HG02852 (cell line): Measurements from ENCODE around the gene MAGEA6.
"Not testable (repeated sequence)": the region's sequence is repeated elsewhere in the genome, so short reads cannot be mapped to it uniquely, and the experiment has no call there.

ENCODE experiments used
- ATAC-seq: cut with Tn5 transposase; IDR thresholded peaks from one replicate; pipeline ENCODE4 v1.9.1; 2021; ENCODE audit warnings: mild to moderate bottlenecking, moderate library complexity; ENCODE audit not compliant: unreplicated experiment

MAGEA6 gene, protein sequence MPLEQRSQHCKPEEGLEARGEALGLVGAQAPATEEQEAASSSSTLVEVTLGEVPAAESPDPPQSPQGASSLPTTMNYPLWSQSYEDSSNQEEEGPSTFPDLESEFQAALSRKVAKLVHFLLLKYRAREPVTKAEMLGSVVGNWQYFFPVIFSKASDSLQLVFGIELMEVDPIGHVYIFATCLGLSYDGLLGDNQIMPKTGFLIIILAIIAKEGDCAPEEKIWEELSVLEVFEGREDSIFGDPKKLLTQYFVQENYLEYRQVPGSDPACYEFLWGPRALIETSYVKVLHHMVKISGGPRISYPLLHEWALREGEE

DNA sequence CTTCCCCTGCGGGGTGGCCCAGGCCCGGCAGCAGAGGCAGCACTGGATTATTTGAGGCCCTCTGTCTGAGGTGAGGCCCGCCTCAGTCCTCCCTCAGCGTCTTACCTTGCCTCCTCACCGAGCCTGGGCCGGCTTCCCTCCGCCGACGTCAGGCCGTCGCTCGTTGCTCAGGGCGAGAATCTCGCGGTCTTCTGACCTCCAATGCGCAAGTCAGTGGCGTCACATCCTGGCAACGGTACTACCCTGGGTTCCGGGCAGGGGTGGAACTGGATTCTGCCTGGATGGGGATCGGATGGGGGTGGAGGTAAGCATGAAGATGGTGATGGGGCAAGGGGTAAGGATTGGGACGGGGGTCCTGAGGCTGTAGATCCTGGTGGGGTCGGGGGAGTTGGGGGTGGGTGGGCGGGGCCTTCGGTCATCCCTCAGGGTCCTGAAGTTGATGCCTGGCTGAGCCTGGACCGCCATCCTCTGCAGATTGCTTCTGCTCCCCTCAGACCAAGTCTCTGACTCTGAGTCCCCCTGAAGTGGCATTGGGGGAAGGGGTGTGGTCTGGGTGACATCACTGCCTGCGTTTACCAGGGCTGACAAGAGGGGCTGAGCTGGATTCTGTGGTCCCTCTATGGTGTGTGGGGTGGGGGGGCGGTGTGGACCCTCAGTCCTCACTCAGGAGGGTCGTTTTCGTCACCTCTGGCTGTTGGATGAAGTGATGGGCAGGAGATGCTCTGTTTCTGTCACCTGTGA lies at the start of gene MAGEA6:
Gene MAGEA6 (minus strand): TSS at position 141 of the 741 bp plus-strand sequence. CDS start 2,039 bp downstream, outside the sequence.
- not testable (repeated sequence) for ATAC-seq

DNA sequence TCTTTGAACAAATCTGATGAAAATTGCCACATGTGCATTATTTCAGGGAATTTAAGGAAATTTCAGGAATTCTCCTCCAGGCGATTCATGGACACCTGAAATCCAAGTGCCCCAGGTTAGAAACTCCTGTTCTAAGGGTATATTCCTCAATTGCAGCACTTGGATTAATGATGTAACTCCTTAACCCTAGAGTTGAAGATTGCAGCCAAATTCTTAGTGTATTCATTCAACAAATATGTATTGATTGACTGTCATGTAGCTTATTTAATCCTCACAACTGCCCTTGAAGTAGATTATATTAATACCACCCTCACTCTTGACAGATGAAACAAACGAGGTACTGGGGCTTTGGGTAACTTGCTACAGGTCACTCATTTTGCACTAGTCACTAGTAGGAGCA lies 49.8 kb upstream of the MAGEA6 start:
- ATAC-seq = no peak

DNA sequence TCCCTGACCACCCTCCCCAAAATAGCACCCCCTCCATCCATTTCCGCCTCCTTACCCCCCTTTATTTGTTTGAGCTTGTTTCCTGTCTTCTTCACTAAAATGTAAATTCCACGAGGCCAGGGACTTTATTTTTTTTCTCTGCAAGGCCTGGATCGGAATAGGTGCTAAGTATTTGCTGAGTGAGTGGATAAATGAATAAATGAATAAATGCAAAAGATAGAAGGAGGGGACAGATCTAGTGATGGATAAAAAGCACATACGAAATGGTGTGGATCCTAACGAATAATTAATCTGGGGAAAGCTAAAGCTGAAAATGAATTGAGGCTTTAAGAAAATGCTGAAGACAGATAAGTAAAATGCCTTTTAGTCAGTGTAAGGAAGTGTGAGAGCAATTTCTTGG lies 48.9 kb upstream of the MAGEA6 start:
- no peak for ATAC-seq

- ATAC-seq = no peak
Measured at GRCh38 chrX:152817078-152817764, 47.7 kb upstream of the MAGEA6 start.

GRCh38 chrX:152814048-152814447 lies 44.6 kb upstream of the MAGEA6 start:
- no peak for ATAC-seq

- ATAC-seq = no peak
Measured at GRCh38 chrX:152813206-152813605, 43.7 kb upstream of the MAGEA6 start.

- no peak for ATAC-seq
Measured at GRCh38 chrX:152810403-152810802, 40.9 kb upstream of the MAGEA6 start.

DNA sequence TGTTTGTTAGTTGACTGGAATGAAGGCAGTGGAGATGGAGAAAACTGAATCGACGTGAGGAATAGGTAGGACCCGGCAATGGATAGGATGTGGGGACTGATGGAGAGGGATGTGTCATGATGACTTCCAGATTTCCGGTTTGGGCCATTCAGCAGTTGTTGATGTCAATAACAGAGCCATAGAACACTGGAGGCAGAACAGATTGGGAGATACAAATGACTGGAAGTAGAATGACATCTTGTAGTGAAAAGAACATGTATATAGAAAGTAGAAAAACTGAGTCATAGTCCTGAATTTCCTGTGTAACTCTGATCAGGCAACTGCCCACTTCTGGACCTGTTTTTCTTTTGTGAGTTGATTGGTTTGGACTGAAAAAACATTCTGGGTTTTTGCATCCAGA lies 36.5 kb upstream of the MAGEA6 start:
- ATAC-seq = no peak

DNA sequence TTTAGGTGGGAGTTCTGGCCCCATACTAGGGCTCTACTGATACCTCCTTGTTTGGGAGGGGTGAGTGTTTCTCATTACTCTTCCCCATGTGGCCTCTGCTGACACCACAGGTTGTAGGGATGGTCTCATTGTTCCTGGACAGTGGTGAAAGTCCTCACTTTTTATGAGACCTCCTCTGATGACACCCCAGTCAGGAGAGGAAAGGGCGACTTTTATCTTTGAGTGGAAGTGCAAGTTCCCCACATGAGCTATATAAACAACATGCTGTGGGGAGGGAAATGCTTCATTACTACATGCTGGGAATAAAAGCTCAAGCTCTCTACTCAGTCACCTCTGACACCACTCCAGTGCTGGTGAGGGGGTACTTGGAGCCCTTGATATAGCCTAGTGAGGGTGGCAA lies 29.5 kb upstream of the MAGEA6 start:
- ATAC-seq = no peak

- ATAC-seq = peak; percentile 89
Measured at GRCh38 chrX:152787062-152787461, 17.6 kb upstream of the MAGEA6 start.

- ATAC-seq = not testable (repeated sequence)
Measured at GRCh38 chrX:152766562-152766961, 2.9 kb downstream of the MAGEA6 start.

GRCh38 chrX:152761582-152761981 lies 7.9 kb downstream of the MAGEA6 start:
- ATAC-seq = not testable (repeated sequence)

GRCh38 chrX:152759544-152759943 lies 9.9 kb downstream of the MAGEA6 start:
- ATAC-seq = not testable (repeated sequence)

DNA sequence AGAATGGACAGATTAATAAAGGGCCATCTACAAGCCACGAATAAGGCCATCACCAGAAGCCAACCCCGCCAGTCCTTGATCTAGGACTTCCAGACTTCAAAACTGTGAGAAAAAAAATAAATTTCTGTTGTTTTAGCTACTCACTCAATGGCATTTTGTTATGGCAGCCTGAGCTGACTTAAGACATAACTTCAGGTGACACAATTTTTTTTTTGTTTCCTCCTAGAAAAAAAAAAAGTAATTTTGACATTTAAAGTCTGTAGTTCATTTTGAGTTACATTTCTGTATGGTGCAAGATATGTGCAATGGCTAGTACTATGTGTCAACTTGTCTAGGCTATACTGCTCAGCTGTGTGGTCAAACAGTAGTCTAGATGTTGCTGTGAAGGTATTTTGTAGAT lies 10.6 kb downstream of the MAGEA6 start, which contains the start of gene CSAG3:
Gene CSAG3 (plus strand): TSS at position 301 of the 400 bp plus-strand sequence.
- ATAC-seq = not testable (repeated sequence)

GRCh38 chrX:152754871-152755270 lies 14.6 kb downstream of the MAGEA6 start:
- not testable (repeated sequence) for ATAC-seq

- ATAC-seq = not testable (repeated sequence)
Measured at GRCh38 chrX:152753686-152754650, 15.5 kb downstream of the MAGEA6 start, which contains the start of gene MAGEA2. TSS of gene MAGEA2 (minus strand) at chrX:152753842. CDS start at chrX:152751363, 2,479 bp downstream.

DNA sequence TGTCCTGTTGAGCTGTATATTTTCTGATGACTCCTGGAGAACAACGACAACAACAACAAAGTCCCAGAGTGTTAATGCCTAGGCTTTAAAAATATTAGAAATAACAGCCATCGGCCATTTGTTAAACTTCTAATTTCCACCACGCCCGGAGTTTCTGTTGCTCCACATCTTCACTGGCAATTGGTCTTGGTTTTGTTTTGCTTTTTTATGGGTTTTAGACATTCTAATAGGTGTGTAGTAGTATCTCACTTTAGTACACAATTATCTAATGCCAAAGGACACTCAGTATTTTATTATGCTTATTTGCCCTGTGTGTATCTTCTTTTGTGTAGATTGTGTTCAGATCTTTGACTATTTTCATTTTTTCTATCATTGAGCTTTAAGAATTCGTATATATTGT lies 30.9 kb downstream of the MAGEA6 start:
- ATAC-seq = no peak

DNA sequence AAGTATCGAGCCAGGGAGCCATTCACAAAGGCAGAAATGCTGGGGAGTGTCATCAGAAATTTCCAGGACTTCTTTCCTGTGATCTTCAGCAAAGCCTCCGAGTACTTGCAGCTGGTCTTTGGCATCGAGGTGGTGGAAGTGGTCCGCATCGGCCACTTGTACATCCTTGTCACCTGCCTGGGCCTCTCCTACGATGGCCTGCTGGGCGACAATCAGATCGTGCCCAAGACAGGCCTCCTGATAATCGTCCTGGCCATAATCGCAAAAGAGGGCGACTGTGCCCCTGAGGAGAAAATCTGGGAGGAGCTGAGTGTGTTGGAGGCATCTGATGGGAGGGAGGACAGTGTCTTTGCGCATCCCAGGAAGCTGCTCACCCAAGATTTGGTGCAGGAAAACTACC lies 33.0 kb downstream of the MAGEA6 start:
- ATAC-seq = not testable (repeated sequence)

DNA sequence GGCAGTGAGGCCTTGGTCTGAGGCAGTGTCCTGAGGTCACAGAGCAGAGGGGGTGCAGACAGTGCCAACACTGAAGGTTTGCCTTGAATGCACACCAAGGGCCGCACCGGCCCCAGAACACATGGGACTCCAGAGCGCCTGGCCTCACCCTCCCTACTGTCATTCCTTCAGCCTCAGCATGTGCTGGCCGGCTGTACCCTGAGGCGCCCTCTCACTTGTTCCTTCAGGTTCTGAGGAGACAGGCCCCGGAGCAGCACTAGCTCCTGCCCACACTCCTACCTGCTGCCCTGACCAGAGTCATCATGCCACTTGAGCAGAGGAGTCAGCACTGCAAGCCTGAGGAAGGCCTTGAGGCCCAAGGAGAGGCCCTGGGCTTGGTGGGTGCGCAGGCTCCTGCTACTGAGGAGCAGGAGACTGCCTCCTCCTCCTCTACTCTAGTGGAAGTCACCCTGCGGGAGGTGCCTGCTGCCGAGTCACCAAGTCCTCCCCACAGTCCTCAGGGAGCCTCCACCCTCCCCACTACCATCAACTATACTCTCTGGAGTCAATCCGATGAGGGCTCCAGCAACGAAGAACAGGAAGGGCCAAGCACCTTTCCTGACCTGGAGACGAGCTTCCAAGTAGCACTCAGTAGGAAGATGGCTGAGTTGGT lies 33.5 kb downstream of the MAGEA6 start:
- ATAC-seq = no peak

DNA sequence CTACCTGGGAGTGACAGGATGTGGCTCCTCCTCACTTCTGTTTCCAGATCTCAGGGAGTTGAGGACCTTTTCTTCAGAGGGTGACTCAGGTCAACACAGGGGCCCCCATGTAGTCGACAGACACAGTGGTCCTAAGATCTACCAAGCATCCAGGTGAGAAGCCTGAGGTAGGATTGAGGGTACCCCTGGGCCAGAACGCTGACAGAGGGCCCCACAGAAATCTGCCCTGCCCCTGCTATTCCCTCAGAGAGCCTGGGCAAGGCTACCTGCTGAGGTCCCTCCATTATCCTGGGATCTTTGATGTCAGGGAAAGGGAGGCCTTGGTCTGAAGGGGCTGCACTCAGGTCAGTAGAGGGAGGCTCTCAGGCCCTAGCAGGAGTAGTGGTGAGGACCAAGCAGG lies 34.4 kb downstream of the MAGEA6 start:
- no peak for ATAC-seq
